ENCODE measurements around the gene NCOA7. TPM values are rescaled to one million over a fixed set of nuclear protein-coding genes. Genes with fewer than 3 reads are reported as not detected.
A peak's percentile ranks its signal among the peaks of the same experiment; 100 is the strongest.

Gene NCOA7
- total and polyA plus RNA-seq, 9 of the 15 experiments (the other 6 are each of a cell fraction or from before 2014, with no cell fraction given): 5.8 to 14.6 (median 9.3) TPM

GRCh38 chr6:125780540-125781313 lies 10.0 kb upstream of the NCOA7 start (continued):
- TF ChIP-seq ZNF445 (CRISPR knock-in tag; IDR thresholded peaks at IDR 0.05; ENCODE audit: low read depth): no peak
- TF ChIP-seq ZNF511 (CRISPR knock-in tag; IDR thresholded peaks at IDR 0.05): peak; percentile 94; the same call in 1 of the 2 replicates
- no peak for TF ChIP-seq SRSF7 (optimal IDR thresholded peaks at IDR 0.05; ENCODE audit: low read depth, low read length)
- TF ChIP-seq ZNF239 (CRISPR knock-in tag; IDR thresholded peaks at IDR 0.05): peak; percentile 79
- TF ChIP-seq ZBTB7A (IDR thresholded peaks at IDR 0.05; ENCODE audit: borderline replicate concordance, control insufficient read depth, low read depth, low read length): no peak
- no peak for TF ChIP-seq ZNF311 (CRISPR knock-in tag; IDR thresholded peaks at IDR 0.05)
- TF ChIP-seq DACH1 (IDR thresholded peaks at IDR 0.05; ENCODE audit: partially characterized antibody): peak; percentile 35
- peak; percentile 84 for TF ChIP-seq ZNF592 (IDR thresholded peaks at IDR 0.05)
- peak; percentile 95 for TF ChIP-seq NFRKB (IDR thresholded peaks at IDR 0.05; ENCODE audit: low read depth)
- peak; percentile 36 for TF ChIP-seq NR2C1 (IDR thresholded peaks at IDR 0.05)
- TF ChIP-seq NR2C1 (tag; IDR thresholded peaks at IDR 0.05): peak; percentile 43; the same call in 1 of the 2 replicates
- TF ChIP-seq ZNF609 (CRISPR knock-in tag; IDR thresholded peaks at IDR 0.05; ENCODE audit: borderline replicate concordance): peak; percentile 89
- peak; percentile 23 to 60; a peak in 1 of 4 replicates for TF ChIP-seq TRIM24 (IDR thresholded peaks at IDR 0.05)
- TF ChIP-seq SFPQ (IDR thresholded peaks at IDR 0.05; ENCODE audit: low read depth, low read length): no peak
- TF ChIP-seq ATF1 (CRISPR knock-in tag; IDR thresholded peaks at IDR 0.05): no peak
- peak; percentile 81 for TF ChIP-seq ATF1 (tag; IDR thresholded peaks at IDR 0.05)
- TF ChIP-seq YBX1 (IDR thresholded peaks at IDR 0.05): no peak
